HTR-8/SVneo (cell line): ENCODE data around the gene L3MBTL4.

Source experiments
- DNase-seq: peaks from one replicate; pipeline ENCODE4 v3.0.0; 2011; ENCODE audit warnings: low spot score, mixed read lengths; ENCODE audit not compliant: insufficient read length
- FAIRE-seq: peaks from 2 replicates; lab custom pipeline; 2011; peaks lifted over from hg19 to GRCh38; lab: Jason Lieb, UNC

Gene L3MBTL4

DNA sequence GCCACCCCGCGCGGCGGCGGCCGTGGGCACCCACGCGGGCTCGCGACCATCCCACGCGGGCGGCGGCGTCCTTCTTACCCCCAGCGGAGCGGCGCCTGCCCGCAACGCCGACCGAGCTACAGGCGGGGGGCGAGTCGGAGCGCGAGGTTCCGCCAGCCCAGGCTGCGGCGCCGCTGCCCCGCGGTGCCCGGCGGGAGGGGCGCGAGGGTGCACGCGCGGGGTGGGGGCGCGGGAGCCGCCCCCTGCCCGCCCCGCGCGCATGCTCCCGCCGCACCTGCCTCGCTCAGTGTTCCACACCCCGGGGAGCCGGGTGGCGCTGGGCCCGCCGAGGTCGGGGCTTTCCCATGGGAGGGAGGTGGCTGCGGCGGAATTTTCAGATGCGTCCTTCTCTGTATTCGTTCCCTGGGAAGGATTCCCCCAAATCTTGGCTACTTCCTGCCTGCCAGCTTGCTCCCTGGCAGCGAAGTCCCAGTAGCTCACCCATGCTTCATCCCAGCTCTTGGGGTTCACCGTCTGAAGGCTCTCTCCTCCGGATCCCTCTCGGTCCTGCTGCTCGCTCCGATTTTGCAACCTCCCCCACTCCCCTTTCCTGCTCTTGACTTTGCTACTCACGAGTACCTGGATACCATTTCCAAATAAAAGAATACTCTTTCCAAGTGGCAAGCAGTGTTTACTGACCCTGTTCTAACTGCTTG is at the start of gene L3MBTL4:
Gene L3MBTL4 (minus strand): TSS at position 189 of the 695 bp plus-strand sequence. CDS start 103,286 bp downstream, outside the sequence.
- DNase-seq: no peak
- FAIRE-seq: no peak

DNA sequence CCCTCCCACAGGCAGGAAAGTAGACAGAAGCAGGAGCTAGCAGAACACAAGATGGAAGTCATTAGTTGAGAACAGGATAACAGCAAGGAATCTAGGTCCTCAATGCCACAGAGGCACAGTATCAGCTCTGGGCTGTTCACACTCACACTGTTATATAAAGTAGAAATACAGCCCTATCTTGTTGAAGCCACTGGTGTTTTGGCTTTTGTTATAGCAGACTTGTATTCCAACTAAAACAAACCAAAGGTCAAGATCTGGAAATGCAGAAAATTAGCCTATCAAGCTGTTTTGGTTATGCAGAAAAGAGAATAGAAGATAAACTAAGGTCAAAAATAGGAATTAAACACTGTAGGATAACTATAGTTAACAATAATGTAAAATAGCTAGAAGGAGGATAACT is 37.5 kb upstream of the L3MBTL4 start:
- DNase-seq (no peak), FAIRE-seq (no peak)

DNA sequence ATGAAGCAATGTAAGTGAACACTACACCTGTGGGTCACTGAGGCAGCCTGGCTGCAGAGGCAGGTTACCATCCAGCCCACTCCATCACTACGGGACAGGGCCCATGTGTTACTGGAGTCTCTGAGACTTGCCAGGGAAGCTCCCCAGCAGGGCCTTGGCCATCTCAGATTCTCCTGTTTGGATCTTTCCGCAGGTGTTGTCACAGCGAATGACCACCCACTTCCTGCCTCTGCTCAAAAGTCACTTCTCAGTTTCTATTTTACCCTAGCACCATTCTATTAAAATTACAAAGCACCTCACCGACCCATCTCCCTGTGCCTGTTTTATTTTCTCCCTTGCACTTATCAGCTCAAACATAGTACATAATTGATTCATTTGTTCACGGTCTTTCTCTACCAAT is 34.5 kb upstream of the L3MBTL4 start:
- FAIRE-seq (no peak), DNase-seq (no peak)

DNA sequence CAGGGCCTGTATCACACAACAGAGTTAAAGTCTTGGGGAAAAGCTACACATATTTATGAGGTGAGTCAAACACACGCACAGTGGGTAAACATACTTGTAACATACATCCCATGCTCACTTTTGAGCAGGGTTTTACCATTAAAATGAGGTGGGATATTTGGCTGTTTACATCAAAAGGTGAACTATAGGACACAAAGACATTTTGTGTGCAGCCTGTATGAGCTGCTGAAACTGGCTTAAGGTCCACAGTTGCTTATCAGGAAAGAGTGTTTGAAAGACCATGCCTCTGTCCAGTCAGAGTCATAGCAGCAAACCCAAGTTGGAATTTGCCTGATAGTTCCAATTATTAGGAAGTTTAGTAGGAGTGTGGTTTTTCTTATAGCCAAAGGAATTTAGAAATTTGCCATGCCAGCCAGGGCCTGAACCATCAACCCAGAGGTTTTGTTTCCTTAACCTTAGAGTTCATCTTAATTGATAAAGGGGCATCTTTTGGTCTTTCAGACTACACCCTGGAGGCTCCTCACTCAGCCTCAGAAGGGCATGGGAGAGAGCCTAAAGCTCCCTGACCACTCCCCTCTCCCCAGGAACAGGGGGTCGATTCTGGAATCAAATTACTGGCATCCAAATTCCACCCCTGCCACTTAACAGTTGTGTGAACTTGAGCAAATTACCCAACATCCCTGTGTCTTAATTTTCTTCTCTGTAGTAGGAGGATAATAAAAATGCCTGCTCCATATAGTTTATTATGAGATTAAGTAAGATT is 29.9 kb upstream of the L3MBTL4 start:
- DNase-seq (no peak), FAIRE-seq (no peak)

DNA sequence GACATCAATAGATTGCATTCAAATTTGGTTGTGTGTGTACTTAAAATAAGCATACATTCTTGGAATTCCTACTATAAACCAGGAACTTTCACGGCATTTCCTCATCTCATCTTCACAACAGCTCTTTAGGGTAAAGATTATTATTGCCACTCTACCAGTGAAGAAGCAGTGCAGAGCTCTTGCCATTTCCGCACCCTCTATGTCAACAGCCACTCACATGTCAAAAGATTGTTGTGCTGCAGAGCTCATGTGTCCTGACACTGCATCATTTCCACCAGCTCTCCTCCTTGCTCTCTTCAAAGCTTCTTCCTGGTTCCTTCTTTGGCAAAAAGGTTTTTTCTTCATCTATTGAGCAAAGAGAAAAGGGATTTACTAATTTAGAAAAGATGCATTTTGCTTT is 26.5 kb upstream of the L3MBTL4 start:
- DNase-seq: no peak
- FAIRE-seq: no peak

DNA sequence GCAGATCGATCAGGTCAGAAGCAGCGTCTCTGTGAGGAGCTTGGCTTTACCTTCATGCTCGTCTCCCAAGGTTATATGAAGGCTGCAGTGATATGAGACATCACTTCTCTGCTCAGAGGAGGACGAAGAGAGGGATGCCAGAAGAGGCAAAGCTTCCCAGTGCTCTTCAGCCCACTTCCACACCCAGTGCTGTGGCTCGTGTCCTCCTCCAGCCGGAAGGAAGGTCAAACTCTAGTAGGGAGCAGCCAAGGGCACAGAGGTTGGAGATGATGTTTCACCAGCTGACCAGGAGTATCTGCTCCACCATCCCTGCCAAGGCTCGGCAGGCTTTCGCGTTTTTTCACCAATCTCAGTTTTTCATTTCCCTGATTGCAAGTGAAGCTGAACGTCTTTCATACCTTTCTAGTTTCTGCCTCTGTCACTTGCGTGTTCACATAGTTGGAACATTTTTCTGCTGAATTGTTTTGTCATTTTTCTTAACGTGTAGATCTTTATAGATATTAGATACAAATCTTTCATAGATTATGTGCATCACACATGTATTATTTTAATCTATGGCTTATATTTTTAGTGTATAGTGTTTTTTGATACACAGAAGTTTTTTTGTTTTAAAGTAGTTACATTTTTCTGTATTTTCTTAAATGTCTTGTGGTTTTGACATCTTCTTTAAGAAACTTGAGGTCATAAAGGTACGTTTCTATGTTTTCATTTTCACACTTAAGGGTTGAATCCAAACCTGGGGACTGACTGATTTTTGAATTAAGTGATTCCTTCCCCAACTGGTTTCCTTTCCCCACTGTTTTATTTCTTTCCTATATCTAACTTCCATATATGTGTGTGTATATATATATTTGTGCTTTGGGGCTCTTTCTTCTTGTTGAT is 23.5 kb upstream of the L3MBTL4 start:
- DNase-seq (no peak), FAIRE-seq (no peak)

DNA sequence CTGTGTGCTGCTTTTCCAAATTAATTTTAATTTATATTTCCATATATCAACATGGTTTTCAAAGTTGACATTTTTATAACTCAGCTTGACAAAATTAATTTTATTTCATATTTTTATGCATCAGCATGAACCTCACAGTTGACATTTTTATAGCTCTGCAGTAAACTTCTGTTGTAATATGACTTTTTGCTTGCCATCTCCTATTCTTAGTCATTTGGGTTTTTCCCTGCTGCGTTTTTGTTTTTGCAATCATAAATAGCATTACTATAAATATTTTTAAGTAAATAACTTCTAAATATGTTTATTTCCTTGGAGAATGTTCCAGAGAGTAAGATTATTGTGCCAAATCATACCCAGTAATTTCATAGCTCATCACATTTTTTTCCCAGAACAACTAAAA is 21.0 kb upstream of the L3MBTL4 start:
- FAIRE-seq (no peak), DNase-seq (no peak)

DNA sequence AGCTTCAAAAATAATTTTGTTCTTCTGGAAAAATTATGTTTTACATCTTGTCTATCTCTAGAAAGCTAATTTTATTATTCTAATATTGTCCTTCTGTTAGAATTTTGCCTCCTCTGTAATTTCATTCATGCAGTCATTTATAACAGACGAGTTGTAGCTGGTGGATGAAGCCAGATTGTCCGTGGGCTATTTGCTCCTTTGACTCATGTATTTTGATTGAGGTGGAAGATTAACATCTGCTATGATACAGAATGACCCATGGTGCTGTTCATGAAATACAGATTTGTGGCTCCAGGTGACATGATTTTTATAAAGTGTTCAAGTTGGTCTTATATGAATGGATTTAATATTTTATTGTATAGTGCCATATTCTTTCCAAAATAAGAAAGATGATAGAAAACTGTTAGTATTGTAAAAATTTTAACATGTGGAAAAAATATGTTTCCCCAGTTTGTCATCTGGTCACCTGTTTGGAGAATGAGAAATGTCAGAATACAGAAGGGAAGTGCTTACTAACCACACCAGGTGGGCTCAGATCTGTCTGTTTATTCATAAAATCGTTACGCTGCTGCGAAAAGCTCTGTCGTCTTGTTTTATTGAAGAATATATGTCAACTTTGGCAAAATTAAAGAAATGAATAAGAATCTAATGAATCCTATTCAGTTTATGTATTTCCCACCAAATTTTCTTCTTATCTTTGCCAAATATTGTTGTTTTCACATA is 20.4 kb upstream of the L3MBTL4 start:
- FAIRE-seq (no peak), DNase-seq (no peak)

DNA sequence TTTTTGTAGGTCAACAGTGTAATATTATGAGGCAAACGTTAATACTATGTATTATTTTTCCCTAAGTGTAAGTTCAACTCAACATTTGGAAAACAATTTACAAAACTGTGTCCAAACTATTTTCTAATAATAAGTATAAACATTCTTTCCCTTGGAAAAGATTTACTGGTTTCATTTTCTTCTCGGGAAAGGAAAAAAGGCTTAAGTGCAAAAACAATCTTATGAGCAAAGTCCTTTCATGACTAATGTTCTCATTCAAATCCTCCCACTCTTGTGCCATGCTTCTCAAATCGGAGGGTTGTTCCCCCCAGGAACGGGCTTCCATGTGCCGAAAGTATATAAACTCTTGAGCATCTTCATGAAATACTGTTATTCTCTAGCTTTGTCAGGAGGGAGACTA is 19.8 kb upstream of the L3MBTL4 start:
- FAIRE-seq: no peak
- no peak for DNase-seq

DNA sequence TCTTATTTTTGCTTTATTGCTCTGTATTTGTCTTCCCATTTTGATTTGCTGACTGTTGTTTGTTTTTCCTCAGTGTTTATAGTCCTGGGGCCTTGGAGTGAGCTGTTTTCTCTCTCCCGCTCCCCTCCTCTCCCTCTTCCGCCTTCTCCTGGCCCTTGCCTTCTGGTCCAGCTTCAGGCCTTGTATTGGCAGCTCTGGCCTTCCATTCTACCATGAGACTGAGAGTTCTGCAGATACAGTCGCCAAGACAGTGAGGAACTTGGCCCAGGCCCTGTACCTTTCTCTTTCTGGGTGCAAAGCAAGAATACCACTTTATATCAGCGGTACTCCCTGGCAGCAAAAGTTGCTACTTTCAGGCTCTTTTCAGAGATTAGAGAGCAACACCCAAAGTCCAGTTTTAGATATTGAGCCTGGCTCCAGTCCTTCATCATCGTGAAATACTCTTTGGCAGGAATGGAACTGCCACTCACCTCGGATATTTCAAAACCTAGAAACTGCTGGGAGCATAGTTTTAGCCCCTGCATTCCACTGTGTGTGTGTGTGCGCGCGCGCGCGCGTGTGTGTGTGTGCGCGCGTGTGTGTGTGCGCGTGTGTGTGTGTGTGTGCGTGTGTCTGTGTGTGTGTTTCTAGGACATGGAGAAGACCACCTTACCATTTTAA is 17.1 kb upstream of the L3MBTL4 start:
- FAIRE-seq: no peak

DNA sequence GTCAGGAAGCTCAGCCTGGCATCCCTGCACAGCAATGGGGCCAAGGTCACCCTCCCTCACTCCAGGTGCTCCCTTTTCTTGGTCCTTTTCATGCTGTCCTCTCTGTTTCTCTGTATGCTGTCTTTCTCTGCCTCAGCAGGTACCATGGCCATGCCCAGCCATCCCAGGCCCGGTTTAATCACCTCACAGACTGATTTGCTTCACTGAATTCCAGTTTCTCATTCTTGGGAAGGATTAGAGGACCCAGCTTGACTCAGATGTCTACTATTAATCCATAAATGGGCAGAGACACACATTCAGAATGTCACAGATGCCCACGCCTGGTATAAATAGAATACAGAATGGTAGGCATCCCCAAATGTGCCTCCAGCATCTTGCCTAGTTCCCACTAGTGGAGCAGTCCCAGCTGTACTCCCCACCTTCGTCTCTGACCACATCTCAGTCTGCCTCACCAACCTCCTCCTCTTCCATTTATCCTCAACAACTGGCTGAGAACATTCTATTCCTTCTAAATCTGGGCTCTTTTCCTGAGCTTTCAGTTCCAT is 14.2 kb upstream of the L3MBTL4 start:
- DNase-seq (no peak), FAIRE-seq (no peak)

More for the DNA sequence above, 17.1 kb upstream of the L3MBTL4 start:
- no peak for DNase-seq

DNA sequence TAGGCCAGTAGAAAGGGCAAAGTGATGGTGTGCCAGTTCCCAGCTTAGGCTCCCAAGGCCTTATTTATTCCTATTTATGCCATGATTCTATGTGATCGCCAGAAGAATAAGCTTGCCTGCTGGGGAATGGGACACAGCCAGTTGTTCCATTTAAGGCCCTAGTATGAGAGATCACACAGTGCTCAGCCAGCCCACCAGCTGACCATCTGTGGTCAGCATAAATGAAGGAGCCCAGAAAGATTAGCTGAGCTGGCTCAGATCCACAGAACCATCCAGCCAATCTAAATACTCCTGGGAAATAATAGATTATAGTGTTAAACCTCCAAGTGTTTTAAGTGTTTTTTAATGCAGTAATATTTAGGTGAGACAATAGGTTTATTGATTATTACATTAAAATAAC is 12.6 kb upstream of the L3MBTL4 start:
- FAIRE-seq (no peak), DNase-seq (no peak)

DNA sequence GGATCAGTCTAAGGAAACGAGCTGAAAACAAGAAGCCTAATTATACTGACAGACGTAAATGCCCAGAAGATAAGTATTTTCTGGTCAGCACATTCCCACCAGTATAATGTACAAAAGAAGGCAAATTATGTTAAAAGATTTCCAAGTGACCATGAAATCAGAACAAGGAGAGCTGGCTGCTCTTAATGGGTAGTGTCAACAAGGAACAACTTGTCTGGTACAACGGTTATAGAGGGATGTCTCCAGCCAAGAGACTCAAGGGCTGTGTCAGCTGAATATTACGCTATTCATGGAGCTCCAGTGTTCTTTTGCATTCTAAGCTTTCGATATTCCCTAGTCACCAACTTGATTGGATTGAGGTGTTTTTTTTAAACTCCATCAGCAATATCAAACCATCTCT is 8.6 kb upstream of the L3MBTL4 start:
- FAIRE-seq (no peak), DNase-seq (no peak)

DNA sequence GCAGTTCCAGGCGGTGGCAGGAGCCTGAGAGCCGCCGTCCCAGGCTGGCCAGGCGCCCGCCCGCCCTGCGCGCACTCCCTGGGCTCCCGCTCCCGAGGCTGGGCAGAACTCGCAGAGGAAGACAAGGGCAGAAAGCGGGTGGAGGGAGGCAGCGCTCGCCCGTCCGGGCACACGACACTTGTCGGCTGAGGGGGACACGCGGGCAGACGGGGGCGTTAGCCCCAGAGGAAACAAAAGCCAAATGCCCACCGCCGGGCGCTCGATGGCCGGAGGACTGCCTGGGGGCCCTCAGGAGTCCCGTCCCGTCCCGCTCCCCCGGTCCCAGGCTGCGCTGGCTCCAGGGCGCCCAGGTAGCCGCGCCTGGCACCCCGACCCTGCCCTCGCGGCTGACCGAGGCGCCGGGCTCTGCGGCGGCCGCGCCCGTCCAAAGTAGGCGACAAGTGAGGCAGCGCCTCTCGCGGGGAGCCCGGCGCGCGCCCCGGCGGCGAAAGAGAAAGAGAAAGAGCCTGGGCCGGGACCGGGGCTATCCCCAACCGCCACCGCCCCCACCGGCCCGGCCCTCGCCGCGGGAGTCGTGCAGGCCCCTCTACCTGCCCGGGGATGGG is 491 bp downstream of the L3MBTL4 start:
- DNase-seq (no peak), FAIRE-seq (no peak)

DNA sequence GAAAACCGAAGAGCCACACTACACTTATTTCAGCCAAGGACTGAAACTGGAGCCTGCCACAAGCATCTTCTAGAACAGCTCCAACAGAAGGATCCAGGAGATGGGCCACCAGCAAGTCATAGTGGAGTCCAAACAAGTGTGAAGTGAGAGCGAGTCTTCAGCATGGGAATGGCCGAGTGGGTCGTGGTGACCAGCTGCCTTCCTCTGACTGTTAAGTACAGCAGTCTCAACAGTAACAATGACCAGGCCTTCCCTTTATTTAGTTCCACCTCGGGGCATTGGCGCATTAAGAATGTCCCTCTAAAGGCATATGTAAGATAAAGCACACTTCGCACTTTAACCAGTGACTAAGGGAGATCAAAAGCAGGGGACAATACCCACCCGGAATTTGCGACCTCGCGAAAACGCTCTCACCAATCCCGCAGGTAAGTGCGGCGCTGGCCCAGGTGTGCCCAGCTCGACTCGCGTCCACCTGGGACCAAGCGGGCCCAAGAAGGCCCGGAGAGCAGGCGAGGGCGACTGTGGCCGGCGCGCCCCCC is 1.1 kb downstream of the L3MBTL4 start:
- DNase-seq: no peak
- FAIRE-seq: no peak

DNA sequence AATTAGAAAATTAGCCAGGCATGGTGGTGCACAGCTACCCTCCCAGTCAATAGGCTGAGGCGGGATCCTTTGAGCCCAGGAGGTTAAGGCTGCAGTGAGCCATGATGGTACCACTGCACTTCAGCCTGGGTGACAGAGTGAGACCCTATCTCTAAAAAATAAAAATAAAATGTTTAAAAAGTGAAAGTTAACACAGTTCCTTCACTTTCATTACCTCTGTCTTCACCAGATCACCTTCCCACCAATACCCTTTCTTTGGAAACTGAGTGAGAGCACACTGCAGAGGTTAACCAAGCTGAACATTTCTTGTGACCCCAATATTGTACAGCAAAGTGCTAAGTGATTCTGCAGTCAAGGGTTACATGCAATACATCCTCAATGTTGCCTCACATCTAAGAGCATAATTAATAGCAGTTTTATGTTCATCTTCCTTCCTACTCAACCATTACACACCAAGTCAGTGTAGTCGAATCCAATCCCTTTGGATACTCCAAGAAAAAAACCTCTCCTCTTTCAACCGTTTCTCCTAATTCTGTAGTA is 1.7 kb downstream of the L3MBTL4 start:
- FAIRE-seq: no peak
- no peak for DNase-seq

DNA sequence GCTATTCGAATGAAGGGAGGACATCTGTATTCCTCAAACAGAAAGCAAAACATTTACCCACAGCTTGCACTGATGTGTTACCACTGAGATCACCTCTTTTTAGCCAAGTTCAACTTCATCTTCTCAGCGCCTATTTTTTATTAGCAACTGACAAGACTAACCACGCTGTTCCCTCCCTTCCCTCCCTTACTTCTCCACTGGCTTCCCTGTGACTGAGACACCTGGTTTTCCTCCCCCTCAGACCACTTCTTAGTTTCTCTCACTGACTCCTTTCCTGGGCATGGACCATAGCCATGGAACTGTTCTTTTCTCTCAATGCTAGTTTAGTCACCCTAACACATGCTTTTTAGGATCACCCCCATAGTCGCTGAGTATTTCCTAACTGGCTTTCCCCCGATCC is 3.3 kb downstream of the L3MBTL4 start:
- FAIRE-seq: no peak
- DNase-seq: no peak

DNA sequence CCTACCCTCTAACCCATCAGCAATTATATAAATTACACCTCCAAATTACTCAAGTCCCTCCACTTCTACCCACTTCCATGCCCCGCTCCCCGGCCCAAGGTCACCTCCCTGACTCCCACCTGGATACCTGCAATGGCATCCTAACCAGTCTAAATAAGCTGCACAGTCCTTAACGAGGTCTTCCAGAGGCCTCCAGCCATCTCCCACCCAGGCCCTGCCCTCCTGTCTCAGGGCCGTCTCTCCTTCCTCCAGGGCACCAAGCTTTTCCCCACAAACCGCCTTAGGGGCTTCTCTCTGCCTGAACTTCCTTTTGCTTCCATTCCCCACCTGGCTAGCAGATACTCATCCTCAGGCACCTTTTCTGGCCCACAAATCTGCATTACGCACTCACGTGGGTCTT is 4.8 kb downstream of the L3MBTL4 start:
- DNase-seq: no peak
- no peak for FAIRE-seq
